Psoas muscle (tissue), 8 donors: ENCODE data around the gene SYT5. TPM values are rescaled to one million over a fixed set of nuclear protein-coding genes. Genes with fewer than 3 reads are reported as not detected.

ENCODE experiments used
- ATAC-seq, 4 donors: fragments of 200-7000 bp; cut with Tn5 transposase; one replicate each; pipeline ENCODE4 v1.9.1; 2020; ENCODE audit warnings: moderate library complexity in 3 of 4, mild to moderate bottlenecking in 2 of 4
- DNase-seq, 2 donors: peaks; one replicate each; pipeline ENCODE4 v3.0.0-alpha.2; 2020
- H3K27ac ChIP-seq: fragments of 200-600 bp; one replicate; pipeline ENCODE4 v1.8.0; 2022
- H3K27me3 ChIP-seq, 3 donors: fragments of 200-600 bp in 1 of 3; one replicate each; pipeline versions ENCODE4 v1.6.1 to v1.8.0; 2013 to 2022; ENCODE audit warnings: low read length in 2 of 3, mild to moderate bottlenecking in 2 of 3, moderate library complexity in 1 of 3; ENCODE audit not compliant: insufficient read depth in 3 of 3
- H3K36me3 ChIP-seq, 2 donors: fragments of 200-600 bp in 1 of 2; one replicate each; pipeline versions ENCODE4 v1.6.1 to v1.8.0; 2013 to 2022; ENCODE audit warnings: low read depth in 1 of 2, mild to moderate bottlenecking in 1 of 2, moderate library complexity in 1 of 2; ENCODE audit not compliant: insufficient read depth in 1 of 2
- H3K4me1 ChIP-seq: fragments of 200-600 bp; one replicate; pipeline ENCODE4 v1.8.0; 2022
- H3K4me3 ChIP-seq: fragments of 200-600 bp; one replicate; pipeline ENCODE4 v1.8.0; 2022; ENCODE audit warnings: mild to moderate bottlenecking
- H3K9me3 ChIP-seq: fragments of 200-600 bp; one replicate; pipeline ENCODE4 v1.8.0; 2022
- WGBS, 3 donors: extraction: QIAGEN DNeasy Blood & Tissue Kit; methylation state at CpG; one replicate each; pipeline versions ENCODE4 v1.1.6 to v1.1.7; 2013; 5-methylcytosine and 5-hydroxymethylcytosine counted together
- intact Hi-C, 2 donors: fragments of 100-400 bp; cut with DNase I; formaldehyde crosslinking; loops; one replicate each; pipeline versions ENCODE4 v1.11.0 to v1.14.2; 2022
- polyA plus RNA-seq, 3 donors: library from polyadenylated mRNA; stranded (reverse); fragments of 200-250 nt; gene quantifications; one replicate each; pipeline ENCODE4 v1.2.3, GENCODE V29; 2013
- total RNA-seq, 4 donors: library from RNA; stranded (reverse); fragmentation: NEBNext Ultra II Directional in 2 of 4; extraction: Animal tissue kit (Norgen Biotek cat#: 25700) in 2 of 4; gene quantifications; one replicate each; pipeline versions ENCODE4 v1.2.1 to v1.2.4, GENCODE V29; 2021 to 2023
- TF ChIP-seq, protein P1 (sequence below): fragments of 200-600 bp; IDR thresholded peaks from one replicate; pipeline ENCODE4 v1.8.0; 2022; ENCODE audit warnings: antibody characterized with exemption
- donor health status: healthy with polysubstance abuse.
- donor health status: DM: no; HTN: no; CAD: no; lungs with moderate emphysema.
- donor health status: Bipolar disorder and iron deficiency.
- donor health status: healthy.
- donor health status: DM: yes; HTN: yes; CAD: no.
- donor health status: DM: no; HTN: no; CAD: no.
- donor health status: DM: no; HTN: no; CAD: no.
- donor health status: DM: yes; HTN: yes; CAD: no.

Gene SYT5
- total and polyA plus RNA-seq, 7 donors, result 0.03 to 0.13 TPM; not detected in 5

- WGBS, 3 donors, result 8 to 30% (median 22%) methylated on average over 1 to 2 of the region's 3 CpGs
- Histone ChIP-seq H3K4me1 (no peaks in the 10 kb centered on the region), H3K27me3 (peaks cover 0 to 20% (median 3%) of the 10 kb centered on the region in 3 donors), H3K9me3 (no peaks in the 10 kb centered on the region), H3K4me3 (no peak overlapping the region), H3K36me3 (peaks cover 0 to 44% of the 10 kb centered on the region in 2 donors), H3K27ac (no peak overlapping the region)
- DNase-seq (no peak), ATAC-seq (no peak)
- intact Hi-C loops, result loop anchor here in 1 of 2 donors (10.0 kb wide), 1 partner anchor 490 kb away; the partner anchor contains the start of gene ZNF784
- TF ChIP-seq, protein P1, sequence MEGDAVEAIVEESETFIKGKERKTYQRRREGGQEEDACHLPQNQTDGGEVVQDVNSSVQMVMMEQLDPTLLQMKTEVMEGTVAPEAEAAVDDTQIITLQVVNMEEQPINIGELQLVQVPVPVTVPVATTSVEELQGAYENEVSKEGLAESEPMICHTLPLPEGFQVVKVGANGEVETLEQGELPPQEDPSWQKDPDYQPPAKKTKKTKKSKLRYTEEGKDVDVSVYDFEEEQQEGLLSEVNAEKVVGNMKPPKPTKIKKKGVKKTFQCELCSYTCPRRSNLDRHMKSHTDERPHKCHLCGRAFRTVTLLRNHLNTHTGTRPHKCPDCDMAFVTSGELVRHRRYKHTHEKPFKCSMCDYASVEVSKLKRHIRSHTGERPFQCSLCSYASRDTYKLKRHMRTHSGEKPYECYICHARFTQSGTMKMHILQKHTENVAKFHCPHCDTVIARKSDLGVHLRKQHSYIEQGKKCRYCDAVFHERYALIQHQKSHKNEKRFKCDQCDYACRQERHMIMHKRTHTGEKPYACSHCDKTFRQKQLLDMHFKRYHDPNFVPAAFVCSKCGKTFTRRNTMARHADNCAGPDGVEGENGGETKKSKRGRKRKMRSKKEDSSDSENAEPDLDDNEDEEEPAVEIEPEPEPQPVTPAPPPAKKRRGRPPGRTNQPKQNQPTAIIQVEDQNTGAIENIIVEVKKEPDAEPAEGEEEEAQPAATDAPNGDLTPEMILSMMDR, result no peak
Observed at GRCh38 chr19:55134736-55135135, 45.4 kb downstream of the SYT5 start.

DNA sequence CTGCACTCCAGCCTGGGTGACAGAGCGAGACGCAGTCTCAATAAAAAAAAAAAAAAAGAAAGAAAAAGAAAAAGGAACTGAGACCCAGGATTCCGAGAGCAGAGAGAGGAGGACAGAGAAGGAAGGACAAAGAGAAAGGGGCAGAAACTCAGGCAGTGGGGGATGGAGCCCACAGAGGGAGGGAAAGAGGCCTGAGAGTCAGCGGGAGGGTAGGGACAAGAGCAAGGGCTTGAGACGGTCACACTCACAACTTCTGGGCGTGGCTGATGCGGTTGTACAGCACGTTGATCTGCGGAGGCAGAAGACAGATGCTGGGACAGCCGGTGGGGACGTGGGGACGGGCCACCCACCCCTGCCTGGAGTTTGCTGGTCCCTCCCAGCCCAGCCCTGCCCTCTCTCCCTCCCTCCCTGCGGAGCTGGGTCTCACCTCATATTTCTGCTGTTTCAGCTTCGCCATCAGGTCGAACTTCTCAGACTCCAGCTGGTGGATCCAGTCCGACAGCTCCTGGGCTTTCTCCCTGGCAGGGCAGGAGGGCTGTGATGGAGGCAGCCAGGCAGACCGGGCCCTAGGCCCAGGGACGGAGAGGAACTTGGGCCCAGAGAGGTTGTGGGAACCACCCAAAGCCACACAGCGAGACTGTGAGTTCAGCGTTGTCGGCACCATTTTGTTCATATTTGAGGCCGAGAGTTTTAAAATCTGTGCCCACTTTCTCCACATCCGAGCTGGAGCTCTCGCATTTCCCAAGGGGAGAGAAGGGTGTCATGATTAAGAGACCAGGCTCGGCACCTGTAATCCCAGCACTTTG lies 46.2 kb downstream of the SYT5 start:
- intact Hi-C loops, result loop anchor here in 1 of 2 donors (10.0 kb wide), 1 partner anchor 491 kb away; the partner anchor contains the start of gene ZNF784
- TF ChIP-seq, protein P1, result no peak
- ATAC-seq, result peak in 2 of 4 donors; percentile 5 to 7

DNA sequence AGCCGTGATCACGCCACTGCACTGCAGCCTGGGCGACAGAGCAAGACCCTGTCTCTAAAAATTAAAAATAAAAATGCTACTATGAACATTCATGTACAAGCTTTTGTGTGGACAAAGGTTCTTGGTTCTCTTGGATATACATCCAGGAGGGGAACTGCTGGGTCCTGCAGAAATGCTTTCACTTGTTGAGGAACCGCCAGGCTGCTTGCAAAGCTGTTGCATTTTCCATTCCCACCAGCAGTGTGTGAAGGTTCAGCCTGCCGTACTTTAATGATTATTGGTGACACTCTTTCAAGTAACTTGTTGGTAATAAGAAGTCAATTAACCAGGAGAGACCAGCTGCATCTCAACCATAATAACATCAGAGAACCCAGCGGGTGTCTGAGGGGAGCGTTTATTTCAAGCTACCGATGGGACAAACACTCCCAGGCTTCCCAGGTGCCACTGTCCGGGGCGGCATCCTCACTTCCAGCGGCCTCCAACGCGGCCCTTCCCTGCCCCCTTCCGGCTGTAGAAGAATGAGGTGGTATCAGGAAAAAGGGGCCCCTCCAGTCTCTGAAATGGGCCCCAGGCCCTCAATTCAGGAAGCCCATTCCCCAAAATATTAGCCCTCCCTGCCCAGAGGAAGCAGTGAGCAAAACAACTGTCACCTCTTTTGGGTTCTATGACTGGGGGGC lies 47.5 kb downstream of the SYT5 start:
- no peak overlapping the region for H3K27ac ChIP-seq
- no peak overlapping the region for H3K4me3 ChIP-seq
- no peaks in the 10 kb centered on the region for H3K4me1 ChIP-seq
- TF ChIP-seq, protein P1, result no peak
- H3K27me3 ChIP-seq, result peaks cover 0 to 20% (median 3%) of the 10 kb centered on the region in 3 donors
- 49 to 60% (median 50%) methylated on average over 14 of the region's 14 CpGs for WGBS, 3 donors
- H3K9me3 ChIP-seq, result no peaks in the 10 kb centered on the region
- DNase-seq (peak in 1 of 2 donors; percentile 40), ATAC-seq (no peak)
- intact Hi-C loops, result loop anchor here in 1 of 2 donors (10.0 kb wide), 1 partner anchor 492 kb away; the partner anchor contains the start of gene ZNF784
- H3K36me3 ChIP-seq, result peaks cover 0 to 33% of the 10 kb centered on the region in 2 donors

More for the DNA sequence above, 46.2 kb downstream of the SYT5 start:
- no peak overlapping the region for H3K4me3 ChIP-seq
- DNase-seq, result peak in 1 of 2 donors; percentile 42
- peak overlapping the region; percentile 9 for H3K27ac ChIP-seq
- peaks cover 0 to 20% (median 3%) of the 10 kb centered on the region in 3 donors for H3K27me3 ChIP-seq
- H3K9me3 ChIP-seq, result no peaks in the 10 kb centered on the region
- WGBS, 3 donors, result 58 to 68% (median 59%) methylated on average over 22 to 25 of the region's 25 CpGs
- H3K36me3 ChIP-seq, result peaks cover 0 to 36% of the 10 kb centered on the region in 2 donors
- H3K4me1 ChIP-seq, result no peaks in the 10 kb centered on the region

DNA sequence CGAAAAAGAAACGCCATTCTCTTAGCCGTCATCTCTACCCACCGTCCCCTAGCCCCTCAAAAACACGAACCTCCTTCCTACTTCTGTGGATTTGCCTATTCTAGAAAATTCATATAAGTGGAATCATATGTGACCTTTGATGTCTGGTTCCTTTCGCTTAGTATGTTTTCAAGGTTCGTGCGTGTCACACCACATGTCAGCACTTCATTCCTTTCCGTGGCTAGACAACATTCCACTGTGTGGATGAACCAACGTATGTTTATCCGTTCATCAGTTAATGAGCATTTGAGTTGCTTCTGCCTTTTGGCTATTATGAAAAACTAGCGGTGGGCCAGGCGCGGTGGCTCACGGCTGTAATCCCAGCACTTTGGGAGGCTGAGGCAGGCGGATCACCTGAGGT lies 48.7 kb downstream of the SYT5 start:
- H3K27ac ChIP-seq, result no peak overlapping the region
- peaks cover 0 to 31% of the 10 kb centered on the region in 2 donors for H3K36me3 ChIP-seq
- intact Hi-C loops, result loop anchor here in 1 of 2 donors (10.0 kb wide), 1 partner anchor 493 kb away; the partner anchor contains the start of gene ZNF784
- H3K9me3 ChIP-seq, result no peaks in the 10 kb centered on the region
- H3K4me1 ChIP-seq, result no peaks in the 10 kb centered on the region
- 64 to 70% (median 67%) methylated on average over 15 to 16 of the region's 16 CpGs for WGBS, 3 donors
- no peak overlapping the region for H3K4me3 ChIP-seq
- peaks cover 0 to 20% (median 3%) of the 10 kb centered on the region in 3 donors for H3K27me3 ChIP-seq
- TF ChIP-seq, protein P1, result no peak
- DNase-seq, result no peak
- no peak for ATAC-seq

Other genes with a start within 250 kb of the SYT5 start
- not detected for gene NLRP7, start 232.8 kb downstream of the SYT5 start, total RNA-seq
- not detected for gene NLRP7, start 232.8 kb downstream of the SYT5 start, polyA plus RNA-seq
- gene NLRP2, start 213.9 kb downstream of the SYT5 start, total RNA-seq, result under 1 TPM in 2 of 4 donors, not detected in 2; 0.13 to 0.30 TPM
- gene NLRP2, start 213.9 kb downstream of the SYT5 start, polyA plus RNA-seq, result under 1 TPM; 0.03 to 0.15 (median 0.06) TPM
- gene GP6, start 142.0 kb downstream of the SYT5 start, total RNA-seq, result under 1 TPM in 2 of 4 donors, not detected in 2; 0.18 to 0.28 TPM
- gene GP6, start 142.0 kb downstream of the SYT5 start, polyA plus RNA-seq, result under 1 TPM; 0.09 to 0.38 (median 0.10) TPM
- 10 to 100 TPM in 3 of 4 donors, 1 to 10 TPM in 1; 4.5 to 18.0 (median 12.9) TPM for gene RDH13, start 117.1 kb downstream of the SYT5 start, total RNA-seq
- gene RDH13, start 117.1 kb downstream of the SYT5 start, polyA plus RNA-seq, result 10 to 100 TPM; 11.5 to 15.1 (median 13.1) TPM
- 1 to 10 TPM in 2 of 4 donors, under 1 TPM in 2; 0.53 to 2.5 (median 0.93) TPM for gene EPS8L1, start 104.4 kb downstream of the SYT5 start, total RNA-seq
- 1 to 10 TPM in 2 of 3 donors, under 1 TPM in 1; 0.97 to 1.9 (median 1.4) TPM for gene EPS8L1, start 104.4 kb downstream of the SYT5 start, polyA plus RNA-seq
- 10 to 100 TPM; 20.5 to 35.3 (median 24.8) TPM for gene PPP1R12C, start 62.7 kb downstream of the SYT5 start, total RNA-seq
- gene PPP1R12C, start 62.7 kb downstream of the SYT5 start, polyA plus RNA-seq, result 10 to 100 TPM; 28.5 to 59.1 (median 44.4) TPM
- gene TNNT1, start 31.1 kb downstream of the SYT5 start, total RNA-seq, result 1,000 to 10,000 TPM; 7,142 to 9,723 (median 8,305) TPM
- over 10,000 TPM in 2 of 3 donors, 1,000 to 10,000 TPM in 1; 4,522 to 12,694 (median 10,175) TPM for gene TNNT1, start 31.1 kb downstream of the SYT5 start, polyA plus RNA-seq
- 10 to 100 TPM in 1 of 4 donors, 1 to 10 TPM in 3; 5.0 to 16.2 (median 7.4) TPM for gene TNNI3, start 22.6 kb downstream of the SYT5 start, total RNA-seq
- gene TNNI3, start 22.6 kb downstream of the SYT5 start, polyA plus RNA-seq, result 10 to 100 TPM; 13.4 to 17.4 (median 15.2) TPM
- gene DNAAF3, start 13.7 kb downstream of the SYT5 start, total RNA-seq, result not detected
- gene DNAAF3, start 13.7 kb downstream of the SYT5 start, polyA plus RNA-seq, result under 1 TPM; 0.06 to 0.47 (median 0.34) TPM
- gene PTPRH, start 29.2 kb upstream of the SYT5 start, total RNA-seq, result under 1 TPM in 3 of 4 donors, not detected in 1; 0.15 to 0.18 (median 0.17) TPM
- gene PTPRH, start 29.2 kb upstream of the SYT5 start, polyA plus RNA-seq, result under 1 TPM; 0.04 to 0.12 (median 0.05) TPM
- 1 to 10 TPM; 2.0 to 2.4 (median 2.3) TPM for gene TMEM86B, start 48.5 kb upstream of the SYT5 start, total RNA-seq
- 1 to 10 TPM in 2 of 3 donors, under 1 TPM in 1; 0.68 to 2.1 (median 1.2) TPM for gene TMEM86B, start 48.5 kb upstream of the SYT5 start, polyA plus RNA-seq
- 10 to 100 TPM; 38.1 to 51.8 (median 43.9) TPM for gene PPP6R1, start 78.7 kb upstream of the SYT5 start, total RNA-seq
- 10 to 100 TPM; 27.9 to 72.3 (median 50.0) TPM for gene PPP6R1, start 78.7 kb upstream of the SYT5 start, polyA plus RNA-seq
- gene HSPBP1, start 99.8 kb upstream of the SYT5 start, total RNA-seq, result 10 to 100 TPM; 23.0 to 34.0 (median 28.6) TPM
- gene HSPBP1, start 99.8 kb upstream of the SYT5 start, polyA plus RNA-seq, result 10 to 100 TPM; 41.8 to 98.2 (median 65.6) TPM
- 1 to 10 TPM in 2 of 4 donors, under 1 TPM in 2; 0.77 to 1.1 (median 0.92) TPM for gene BRSK1, start 103.7 kb upstream of the SYT5 start, total RNA-seq
- under 1 TPM; 0.14 to 0.64 (median 0.53) TPM for gene BRSK1, start 103.7 kb upstream of the SYT5 start, polyA plus RNA-seq
- gene TMEM150B, start 145.1 kb upstream of the SYT5 start, total RNA-seq, result 1 to 10 TPM in 1 of 4 donors, under 1 TPM in 3; 0.38 to 1.1 (median 0.57) TPM
- gene TMEM150B, start 145.1 kb upstream of the SYT5 start, polyA plus RNA-seq, result under 1 TPM; 0.08 to 0.30 (median 0.23) TPM
- 1 to 10 TPM; 3.9 to 5.7 (median 4.6) TPM for gene KMT5C, start 159.6 kb upstream of the SYT5 start, total RNA-seq
- gene KMT5C, start 159.6 kb upstream of the SYT5 start, polyA plus RNA-seq, result 1 to 10 TPM; 1.8 to 2.6 (median 2.4) TPM
- gene COX6B2, start 174.4 kb upstream of the SYT5 start, total RNA-seq, result not detected
- gene COX6B2, start 174.4 kb upstream of the SYT5 start, polyA plus RNA-seq, result under 1 TPM in 1 of 3 donors, not detected in 2; 0.04 TPM
- gene GARIN5B, start 183.0 kb upstream of the SYT5 start, total RNA-seq, result not detected
- not detected for gene GARIN5B, start 183.0 kb upstream of the SYT5 start, polyA plus RNA-seq
- gene IL11, start 190.2 kb upstream of the SYT5 start, total RNA-seq, result not detected
- under 1 TPM in 1 of 3 donors, not detected in 2; 0.06 TPM for gene IL11, start 190.2 kb upstream of the SYT5 start, polyA plus RNA-seq
- gene TMEM190, start 196.5 kb upstream of the SYT5 start, total RNA-seq, result not detected
- gene TMEM190, start 196.5 kb upstream of the SYT5 start, polyA plus RNA-seq, result not detected
- gene TMEM238, start 204.0 kb upstream of the SYT5 start, total RNA-seq, result 1 to 10 TPM in 2 of 4 donors, under 1 TPM in 2; 0.28 to 2.9 (median 0.91) TPM
- gene TMEM238, start 204.0 kb upstream of the SYT5 start, polyA plus RNA-seq, result under 1 TPM in 2 of 3 donors, not detected in 1; 0.10 to 0.17 TPM
- gene RPL28, start 205.6 kb upstream of the SYT5 start, total RNA-seq, result 100 to 1,000 TPM; 548 to 810 (median 665) TPM
- gene RPL28, start 205.6 kb upstream of the SYT5 start, polyA plus RNA-seq, result 1,000 to 10,000 TPM in 1 of 3 donors, 100 to 1,000 TPM in 2; 547 to 1,362 (median 786) TPM
- gene UBE2S, start 227.5 kb upstream of the SYT5 start, total RNA-seq, result 10 to 100 TPM; 15.4 to 26.7 (median 21.2) TPM
- 10 to 100 TPM in 2 of 3 donors, 1 to 10 TPM in 1; 5.6 to 22.8 (median 16.6) TPM for gene UBE2S, start 227.5 kb upstream of the SYT5 start, polyA plus RNA-seq